ENCODE data around the gene LRRC8E. TPM values are rescaled to one million over a fixed set of nuclear protein-coding genes. Genes with fewer than 3 reads are reported as not detected.
"Not testable (repeated sequence)": the region's sequence is repeated elsewhere in the genome, so short reads cannot be mapped to it uniquely, and the experiment has no call there.

The LRRC8E gene
- total RNA-seq, 1 donor from 2014 or later = not detected

DNA sequence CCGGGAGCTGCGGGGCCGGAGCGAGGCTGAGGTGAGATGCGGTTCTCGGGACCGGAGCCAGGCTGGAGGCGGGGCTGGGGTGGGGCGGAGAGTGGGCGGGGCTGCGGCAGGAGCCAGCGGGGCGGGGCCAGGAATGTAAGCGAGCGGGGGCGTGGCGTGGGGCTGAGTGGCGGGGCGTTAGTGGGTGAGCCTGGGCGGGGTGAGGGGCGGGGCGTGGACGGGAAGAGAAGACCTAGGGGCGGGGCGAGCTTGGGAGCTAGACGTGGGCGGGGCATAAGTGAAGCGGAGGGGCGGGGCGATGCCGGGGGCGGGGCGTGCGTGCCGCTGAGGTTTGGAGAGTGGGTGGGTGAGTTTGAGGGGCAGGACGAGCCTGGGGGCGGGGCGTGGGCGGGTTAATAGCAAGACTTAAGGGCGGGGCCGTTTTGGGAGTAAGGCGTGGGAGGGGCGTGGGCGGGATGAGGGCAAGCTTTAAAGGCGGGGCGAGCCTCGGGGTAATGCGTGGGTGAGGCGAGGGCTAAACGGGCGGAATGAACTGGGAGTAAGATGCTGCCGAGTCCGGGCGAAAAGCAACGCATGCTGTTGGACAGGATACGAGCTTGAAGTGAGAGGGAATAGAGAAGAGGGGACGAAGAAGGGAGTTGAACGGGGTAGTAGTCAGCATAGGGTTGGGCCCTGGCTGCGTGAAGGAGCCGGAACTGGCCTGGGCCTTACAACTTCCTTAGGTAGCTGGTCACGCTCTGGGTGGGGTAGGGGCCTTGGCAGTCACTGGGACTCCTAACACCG lies 32.4 kb downstream of the LRRC8E start:
- peak; percentile 96 for DNase-seq

DNA sequence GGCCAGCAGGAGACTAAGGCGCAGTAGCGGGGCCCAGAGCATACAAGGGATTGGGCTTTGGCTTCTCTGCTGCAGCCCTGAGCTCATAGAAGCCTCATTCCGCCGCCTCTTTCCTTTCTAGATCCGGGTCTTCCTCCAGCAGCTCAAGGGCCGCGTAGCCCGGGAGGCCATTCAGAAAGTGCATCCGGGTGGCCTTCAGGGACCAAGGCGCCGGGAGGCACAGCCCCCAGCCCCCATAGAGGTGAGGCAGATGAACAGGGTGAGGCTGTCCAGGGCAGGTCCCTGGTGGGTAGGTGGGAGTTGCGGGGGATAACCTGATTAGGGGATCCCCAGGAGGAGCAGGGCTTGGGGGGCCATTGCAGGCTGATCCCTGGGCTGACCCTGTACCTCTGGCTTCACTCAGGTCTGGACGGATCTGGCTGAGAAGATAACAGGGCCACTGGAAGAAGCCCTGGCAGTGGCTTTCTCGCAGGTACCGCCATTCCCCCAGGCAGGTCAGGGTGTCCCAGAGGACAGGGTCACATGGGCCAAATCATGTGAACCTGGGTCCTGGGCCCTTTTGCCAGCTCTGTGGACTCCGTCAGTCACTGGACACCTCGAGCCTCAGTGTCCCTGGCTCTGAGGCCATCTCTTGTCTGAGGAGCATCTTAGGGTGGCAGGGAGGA lies 33.1 kb downstream of the LRRC8E start:
- no peak for DNase-seq

DNA sequence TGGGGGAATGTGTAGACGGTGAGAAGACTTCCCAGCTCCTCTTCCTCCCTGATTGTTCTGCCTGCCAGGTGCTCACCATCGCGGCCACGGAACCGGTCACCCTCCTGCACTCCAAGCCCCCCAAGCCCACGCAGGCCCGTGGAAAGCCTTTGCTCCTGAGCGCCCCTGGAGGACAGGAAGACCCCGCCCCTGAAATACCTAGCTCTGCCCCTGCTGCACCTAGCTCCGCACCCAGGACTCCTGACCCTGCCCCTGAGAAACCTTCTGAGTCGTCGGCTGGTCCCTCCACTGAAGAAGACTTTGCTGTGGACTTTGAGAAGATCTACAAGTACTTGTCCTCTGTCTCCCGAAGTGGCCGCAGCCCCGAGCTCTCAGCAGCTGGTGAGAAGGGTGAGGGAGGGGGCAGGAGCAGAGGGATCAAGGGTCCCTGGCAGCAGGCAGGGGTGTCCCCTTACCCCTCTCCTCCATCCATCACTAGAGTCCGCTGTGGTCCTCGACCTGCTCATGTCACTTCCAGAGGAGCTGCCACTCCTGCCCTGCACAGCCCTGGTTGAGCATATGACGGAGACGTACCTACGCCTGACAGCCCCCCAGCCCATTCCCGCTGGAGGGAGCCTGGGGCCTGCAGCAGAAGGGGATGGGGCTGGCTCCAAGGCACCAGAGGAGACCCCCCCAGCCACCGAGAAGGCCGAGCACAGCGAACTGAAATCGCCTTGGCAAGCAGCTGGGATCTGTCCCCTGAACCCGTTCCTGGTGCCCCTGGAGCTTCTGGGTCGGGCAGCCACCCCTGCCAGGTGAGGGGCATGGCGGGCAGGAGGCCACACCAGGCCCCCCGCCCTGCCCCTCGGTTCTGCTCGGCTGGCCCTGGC lies 33.9 kb downstream of the LRRC8E start:
- DNase-seq = no peak

DNA sequence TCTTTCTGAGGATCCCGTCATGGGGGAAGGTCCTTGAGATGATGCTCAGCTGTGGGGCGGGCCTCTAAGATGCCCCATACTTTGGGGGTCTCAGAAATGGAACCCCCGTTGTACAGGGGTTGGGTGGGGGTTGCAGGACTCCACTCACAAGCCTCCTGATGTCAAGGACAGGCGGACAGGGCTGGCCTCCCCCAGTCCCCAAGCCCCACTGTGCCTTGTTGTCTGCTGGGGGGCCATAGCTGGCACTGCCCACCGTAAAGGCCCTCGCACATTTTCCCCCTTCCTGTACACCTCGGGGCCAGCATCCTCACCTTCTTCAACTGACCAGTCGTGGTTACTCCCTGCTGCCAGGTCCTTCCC lies 34.5 kb downstream of the LRRC8E start:
- DNase-seq = no peak

DNA sequence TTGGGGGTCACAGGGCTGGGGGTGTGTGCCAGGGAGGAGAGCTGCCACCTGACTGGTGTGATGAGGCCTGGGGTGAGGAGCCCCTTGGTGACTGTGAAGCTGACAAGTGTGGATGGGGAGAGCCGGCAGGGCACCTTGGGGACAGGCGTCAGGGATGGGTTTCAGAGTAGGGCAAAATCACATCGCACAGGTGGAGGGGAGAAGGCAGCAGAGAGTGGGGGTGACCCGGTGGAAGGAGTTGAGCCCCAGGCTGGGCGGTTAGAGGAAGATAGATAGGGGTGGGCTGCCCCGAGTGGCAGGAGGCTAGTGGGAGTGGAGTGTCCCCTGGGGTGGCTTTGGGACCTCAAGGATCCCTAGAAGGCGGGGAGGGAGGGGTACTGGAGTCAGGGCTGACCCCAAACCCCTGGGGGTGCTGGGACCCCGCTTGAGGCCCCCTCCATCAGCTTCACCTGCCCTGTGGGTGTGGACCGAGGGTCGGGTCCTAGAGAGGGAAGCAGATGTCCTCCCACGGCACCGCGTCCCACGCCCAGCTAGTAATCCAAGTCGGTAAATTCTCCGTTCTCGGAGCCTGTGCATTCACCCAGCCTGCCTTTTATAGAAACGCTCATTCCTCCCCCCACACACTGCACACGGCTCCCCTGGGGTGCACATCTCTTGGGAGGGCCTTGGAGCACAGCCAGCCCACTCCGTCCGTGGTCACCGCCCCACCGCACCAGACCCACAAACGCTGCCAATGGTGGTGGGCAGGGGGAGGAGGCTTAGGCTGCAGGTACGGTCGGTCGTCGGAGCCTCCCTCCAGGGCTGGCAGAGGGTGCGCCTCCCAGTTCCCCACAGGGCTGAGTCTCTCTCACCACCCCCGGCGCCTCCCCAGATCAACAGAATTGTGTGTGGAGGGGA lies 35.2 kb downstream of the LRRC8E start:
- peak; percentile 43 for DNase-seq

GRCh38 chr19:7924241-7924640 lies 35.9 kb downstream of the LRRC8E start:
- peak; percentile 43 for DNase-seq

- DNase-seq = no peak
These were observed 36.4 kb downstream of the LRRC8E start for GRCh38 chr19:7924651-7925170.

- peak; percentile 41 for DNase-seq
These were observed 37.0 kb downstream of the LRRC8E start for GRCh38 chr19:7925171-7925851.

GRCh38 chr19:7926021-7926726 lies 37.9 kb downstream of the LRRC8E start, which contains the start of gene CTXN1:
Gene CTXN1 (minus strand): TSS chr19:7926135. CDS start chr19:7925538, 597 bp downstream.
- peak; percentile 38 for DNase-seq

- no peak for DNase-seq
These were observed 38.7 kb downstream of the LRRC8E start for GRCh38 chr19:7926727-7927604.

DNA sequence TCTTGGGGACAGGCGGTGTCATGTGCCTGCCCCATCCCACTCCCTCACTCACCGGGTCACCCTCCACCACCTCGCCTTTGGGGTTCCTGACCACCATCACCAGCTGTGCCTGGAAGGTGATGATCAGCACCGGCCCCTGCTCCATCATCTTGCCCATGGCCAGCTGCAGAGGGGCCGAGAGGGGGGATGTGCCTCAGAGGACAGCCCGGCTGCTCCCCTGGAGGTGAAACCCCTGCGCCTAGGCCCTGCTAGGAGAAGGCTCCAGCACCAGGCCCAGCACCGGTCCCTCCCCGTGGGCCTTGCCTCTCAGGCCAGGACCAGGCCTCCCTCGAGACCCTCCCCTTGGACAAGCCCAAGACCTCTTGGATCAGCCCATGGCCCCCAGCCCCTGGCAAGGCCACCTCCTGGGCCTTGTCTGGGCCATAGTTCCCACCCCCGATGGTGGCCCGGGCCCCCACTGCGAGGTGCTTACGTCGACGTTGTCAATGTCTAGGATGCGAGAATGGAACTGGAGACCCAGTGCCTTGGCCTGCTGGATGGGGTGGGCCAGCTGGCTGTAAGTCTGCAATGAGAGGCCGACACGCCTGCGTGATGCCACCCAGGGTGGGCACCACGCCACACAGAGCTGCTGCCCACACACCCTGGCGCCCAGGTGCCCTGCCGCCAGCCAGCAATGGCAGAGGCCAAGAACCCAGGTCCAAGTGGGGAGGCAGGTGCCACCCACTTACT lies 39.5 kb downstream of the LRRC8E start:
- no peak for DNase-seq

DNA sequence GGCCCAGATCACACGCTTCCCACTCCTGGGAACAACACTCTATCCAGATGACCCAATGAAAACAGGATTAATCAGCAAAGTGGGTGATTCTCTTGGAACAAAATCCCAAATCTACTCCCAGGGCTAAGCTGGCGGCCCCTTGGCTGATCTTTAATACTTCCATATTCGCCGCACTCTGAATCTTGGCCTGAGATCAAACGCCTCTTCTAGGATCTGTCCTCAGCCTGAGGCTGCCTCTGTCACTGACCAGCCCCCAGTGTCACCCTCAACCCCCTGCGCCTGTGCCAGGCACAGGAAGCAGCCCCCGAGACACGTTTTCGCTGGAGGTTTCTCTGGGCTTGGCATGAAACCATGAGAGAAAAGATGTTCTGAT lies 40.0 kb downstream of the LRRC8E start:
- DNase-seq = no peak

GRCh38 chr19:7928741-7929701 lies 40.7 kb downstream of the LRRC8E start:
- no peak for DNase-seq

GRCh38 chr19:7930030-7930429 lies 41.7 kb downstream of the LRRC8E start:
- DNase-seq = not testable (repeated sequence)

- no peak for DNase-seq
These were observed 42.5 kb downstream of the LRRC8E start for GRCh38 chr19:7930765-7931164.

- no peak for DNase-seq
These were observed 43.1 kb downstream of the LRRC8E start for GRCh38 chr19:7931221-7932061.

Measured in occipital lobe (tissue), 2 donors.